Ascending aorta (tissue), 2 donors: Measurements from ENCODE around the gene UPP2. TPM values are rescaled to one million over a fixed set of nuclear protein-coding genes. Genes with fewer than 3 reads are reported as not detected.

Experiments
- DNase-seq, 2 donors: peaks; one replicate each; pipeline ENCODE4 v3.0.0-alpha.2; 2019; ENCODE audit warnings: low spot score in 2 of 2
- H3K27ac ChIP-seq, 2 donors: fragments of 200-600 bp; sonication (generic); one replicate each; pipeline ENCODE4 v1.5.1; 2016 to 2017; ENCODE audit warnings: mild to moderate bottlenecking in 1 of 2
- H3K27me3 ChIP-seq: fragments of 200-600 bp; sonication (generic); one replicate; pipeline ENCODE4 v1.5.1; 2017
- H3K36me3 ChIP-seq, 2 donors: fragments of 200-600 bp; sonication (generic); one replicate each; pipeline ENCODE4 v1.5.1; 2016
- H3K4me1 ChIP-seq, 2 donors: fragments of 200-600 bp; sonication (generic); one replicate each; pipeline ENCODE4 v1.5.1; 2016 to 2017; ENCODE audit warnings: mild to moderate bottlenecking in 1 of 2
- H3K4me3 ChIP-seq, 2 donors: fragments of 200-600 bp; sonication (generic); one replicate each; pipeline ENCODE4 v1.5.1; 2016 to 2017; ENCODE audit warnings: mild to moderate bottlenecking in 1 of 2
- H3K9me3 ChIP-seq, 2 donors: fragments of 200-600 bp; sonication (generic); one replicate each; pipeline ENCODE4 v1.5.1; 2016
- intact Hi-C: fragments of 100-400 bp; cut with DNase I; formaldehyde crosslinking; loops from one replicate; pipeline ENCODE4 v1.15.1; 2023
- total RNA-seq: library from RNA; depleted of rRNA; stranded (reverse); fragments of >200 nt; gene quantifications from one replicate; pipeline ENCODE4 v1.1.0, GENCODE V29; 2016
- TF ChIP-seq, protein P1 (sequence below), 3 experiments: fragments of 200-600 bp in 2 of 3; fragments of 450-650 bp in 1 of 3; sonication (generic) in 2 of 3; IDR thresholded peaks; one replicate each; pipeline ENCODE4 v1.5.1; 2016 to 2019; ENCODE audit warnings: antibody characterized with exemption in 3 of 3, mild to moderate bottlenecking in 1 of 3, moderate library complexity in 1 of 3

Gene UPP2
- total RNA-seq, 1 donor from 2014 or later, result not detected

DNA sequence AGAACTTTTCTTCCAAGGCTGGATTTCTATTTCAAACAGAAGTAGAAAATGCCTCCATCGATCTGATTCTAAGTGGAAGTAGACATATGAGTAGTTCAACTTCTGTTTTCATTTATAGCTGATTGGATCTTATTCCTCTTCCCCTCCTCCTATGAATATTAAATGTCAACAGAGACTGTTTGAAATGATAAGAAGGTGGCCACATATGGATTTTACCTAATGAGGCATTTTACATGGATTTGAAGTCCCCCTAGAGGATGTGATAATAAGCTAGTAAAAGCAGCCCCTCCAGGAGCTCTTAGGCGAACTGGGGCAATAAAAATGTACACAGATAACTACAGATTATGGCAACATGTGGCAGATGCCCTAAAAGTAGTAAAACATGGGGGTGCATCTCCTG lies 71.0 kb downstream of the UPP2 start:
- intact Hi-C loops, result no loop called here
- no peaks in the 10 kb centered on the region for H3K27me3 ChIP-seq
- TF ChIP-seq, protein P1, sequence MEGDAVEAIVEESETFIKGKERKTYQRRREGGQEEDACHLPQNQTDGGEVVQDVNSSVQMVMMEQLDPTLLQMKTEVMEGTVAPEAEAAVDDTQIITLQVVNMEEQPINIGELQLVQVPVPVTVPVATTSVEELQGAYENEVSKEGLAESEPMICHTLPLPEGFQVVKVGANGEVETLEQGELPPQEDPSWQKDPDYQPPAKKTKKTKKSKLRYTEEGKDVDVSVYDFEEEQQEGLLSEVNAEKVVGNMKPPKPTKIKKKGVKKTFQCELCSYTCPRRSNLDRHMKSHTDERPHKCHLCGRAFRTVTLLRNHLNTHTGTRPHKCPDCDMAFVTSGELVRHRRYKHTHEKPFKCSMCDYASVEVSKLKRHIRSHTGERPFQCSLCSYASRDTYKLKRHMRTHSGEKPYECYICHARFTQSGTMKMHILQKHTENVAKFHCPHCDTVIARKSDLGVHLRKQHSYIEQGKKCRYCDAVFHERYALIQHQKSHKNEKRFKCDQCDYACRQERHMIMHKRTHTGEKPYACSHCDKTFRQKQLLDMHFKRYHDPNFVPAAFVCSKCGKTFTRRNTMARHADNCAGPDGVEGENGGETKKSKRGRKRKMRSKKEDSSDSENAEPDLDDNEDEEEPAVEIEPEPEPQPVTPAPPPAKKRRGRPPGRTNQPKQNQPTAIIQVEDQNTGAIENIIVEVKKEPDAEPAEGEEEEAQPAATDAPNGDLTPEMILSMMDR (IDR thresholded peaks at IDR 0.05), result no peak
- no peak overlapping the region for H3K27ac ChIP-seq
- H3K4me3 ChIP-seq, result no peak overlapping the region
- H3K9me3 ChIP-seq, result no peaks in the 10 kb centered on the region
- no peaks in the 10 kb centered on the region for H3K36me3 ChIP-seq
- no peaks in the 10 kb centered on the region for H3K4me1 ChIP-seq
- DNase-seq, result no peak

DNA sequence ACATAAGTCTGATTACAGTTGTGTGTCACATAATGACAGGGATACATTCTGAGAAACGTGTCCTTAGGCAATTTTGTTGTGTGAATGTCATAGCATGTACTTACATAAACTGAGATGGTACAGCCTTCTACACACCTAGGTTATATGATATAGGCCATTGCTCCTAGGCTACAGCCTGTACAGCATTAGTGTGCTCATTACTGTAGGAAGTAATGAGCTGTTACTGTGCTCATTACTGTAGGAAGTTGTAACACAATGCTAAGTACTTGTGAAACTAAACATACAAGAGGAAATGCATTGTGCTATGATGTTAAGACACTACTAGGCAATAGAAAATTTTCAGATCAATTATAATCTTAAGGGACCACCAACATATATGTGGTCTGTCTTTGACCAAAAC lies 72.8 kb downstream of the UPP2 start:
- no peak overlapping the region for H3K27ac ChIP-seq
- intact Hi-C loops, result no loop called here
- no peaks in the 10 kb centered on the region for H3K27me3 ChIP-seq
- H3K9me3 ChIP-seq, result no peaks in the 10 kb centered on the region
- no peak overlapping the region for H3K4me3 ChIP-seq
- no peaks in the 10 kb centered on the region for H3K4me1 ChIP-seq
- DNase-seq, result no peak
- H3K36me3 ChIP-seq, result no peaks in the 10 kb centered on the region
- TF ChIP-seq, protein P1 (IDR thresholded peaks at IDR 0.05), result no peak

DNA sequence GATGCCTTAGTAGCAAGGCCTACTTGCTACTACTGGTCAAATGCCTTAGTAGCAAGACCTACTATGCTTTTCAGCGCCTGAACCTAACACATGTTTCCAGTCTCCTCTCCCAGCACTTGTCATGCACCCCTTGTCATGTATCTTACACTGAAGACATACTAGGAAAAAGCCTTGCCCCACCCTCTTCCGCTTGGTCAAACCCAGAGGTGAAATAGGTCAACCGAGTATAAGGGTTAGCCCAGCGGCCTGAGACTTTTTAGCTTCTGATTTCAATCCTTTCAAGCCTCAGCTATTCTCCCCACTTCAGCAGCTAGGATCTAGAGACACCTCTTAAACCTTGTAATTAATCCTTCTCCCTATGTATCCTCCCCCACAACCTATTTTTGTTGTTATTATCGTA lies 73.3 kb downstream of the UPP2 start:
- Histone ChIP-seq H3K4me1 (no peaks in the 10 kb centered on the region), H3K27ac (no peak overlapping the region), H3K36me3 (no peaks in the 10 kb centered on the region), H3K4me3 (no peak overlapping the region), H3K27me3 (no peaks in the 10 kb centered on the region), H3K9me3 (no peaks in the 10 kb centered on the region)
- intact Hi-C loops, result no loop called here
- DNase-seq, result no peak
- TF ChIP-seq, protein P1 (IDR thresholded peaks at IDR 0.05), result no peak

DNA sequence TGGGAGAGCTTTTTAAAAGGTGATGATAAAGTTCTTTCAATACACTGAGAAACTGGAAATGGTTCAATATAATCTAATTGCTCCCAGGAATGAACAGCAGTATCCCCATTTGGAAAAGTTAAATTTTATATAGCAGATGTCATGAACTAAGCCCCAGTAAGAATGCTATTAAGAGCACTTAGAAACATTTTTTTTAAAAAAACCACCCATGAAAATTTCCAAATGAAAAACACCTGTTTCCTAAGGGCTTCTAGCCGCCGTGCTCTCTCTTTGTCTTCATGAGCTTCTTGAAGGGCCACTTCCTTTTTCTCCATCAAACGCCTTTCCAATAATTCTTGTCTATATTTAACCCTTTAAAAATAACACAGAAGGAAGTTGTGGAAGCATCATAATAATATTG lies 77.0 kb downstream of the UPP2 start:
- H3K36me3 ChIP-seq, result no peaks in the 10 kb centered on the region
- no peaks in the 10 kb centered on the region for H3K9me3 ChIP-seq
- no peak overlapping the region for H3K27ac ChIP-seq
- DNase-seq, result no peak
- TF ChIP-seq, protein P1 (IDR thresholded peaks at IDR 0.05), result no peak
- H3K27me3 ChIP-seq, result no peaks in the 10 kb centered on the region
- intact Hi-C loops, result no loop called here
- no peaks in the 10 kb centered on the region for H3K4me1 ChIP-seq
- H3K4me3 ChIP-seq, result no peak overlapping the region

DNA sequence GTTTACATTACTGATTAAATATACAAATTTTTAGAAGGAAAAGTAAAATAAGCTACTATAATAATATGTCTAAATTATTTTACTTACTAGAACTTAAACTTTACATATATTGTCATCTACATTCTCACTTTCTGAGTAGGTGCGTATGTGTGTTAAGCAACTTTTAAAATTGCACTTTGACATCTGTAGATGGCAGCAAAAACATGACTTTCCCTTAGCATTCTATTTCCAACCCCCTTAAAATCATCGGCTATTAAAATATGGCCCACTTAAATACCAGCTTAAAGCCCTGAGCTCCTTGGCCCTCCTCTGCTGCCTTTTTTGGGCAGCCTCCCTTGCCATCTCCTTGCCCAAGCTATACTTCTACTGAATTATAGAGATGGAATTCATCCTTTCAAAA lies 78.0 kb downstream of the UPP2 start:
- no peak for DNase-seq
- Histone ChIP-seq H3K27ac (no peak overlapping the region), H3K4me1 (no peaks in the 10 kb centered on the region), H3K36me3 (no peaks in the 10 kb centered on the region), H3K9me3 (no peaks in the 10 kb centered on the region), H3K27me3 (no peaks in the 10 kb centered on the region), H3K4me3 (no peak overlapping the region)
- intact Hi-C loops, result loop anchor here (10.0 kb wide), 1 partner anchor 575 kb away; no protein-coding TSS in a partner anchor
- TF ChIP-seq, protein P1 (IDR thresholded peaks at IDR 0.05), result no peak

DNA sequence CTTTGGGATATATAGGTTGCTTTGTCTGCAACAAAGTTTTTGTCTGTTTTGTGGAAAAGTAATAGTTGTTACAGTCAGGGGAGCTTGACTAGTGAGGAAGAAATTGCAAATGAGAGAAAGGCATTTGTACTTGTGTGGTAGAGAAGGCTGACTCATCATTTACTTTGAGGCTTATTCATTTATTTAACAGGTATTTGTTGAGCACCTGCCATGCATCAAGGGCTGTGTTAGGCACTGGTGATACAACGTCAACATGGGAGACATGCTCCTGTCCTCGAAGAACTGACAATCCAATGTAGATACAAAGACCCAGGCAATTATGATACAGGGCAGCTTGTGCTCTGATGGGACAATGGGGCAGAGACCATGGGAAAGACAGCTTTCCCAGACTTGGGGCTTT lies 79.5 kb downstream of the UPP2 start:
- no peak overlapping the region for H3K4me3 ChIP-seq
- intact Hi-C loops, result loop anchor here (10.0 kb wide), 1 partner anchor 574 kb away; no protein-coding TSS in a partner anchor
- no peaks in the 10 kb centered on the region for H3K4me1 ChIP-seq
- H3K27ac ChIP-seq, result no peak overlapping the region
- DNase-seq, result no peak
- TF ChIP-seq, protein P1 (IDR thresholded peaks at IDR 0.05), result no peak
- no peaks in the 10 kb centered on the region for H3K36me3 ChIP-seq
- no peaks in the 10 kb centered on the region for H3K27me3 ChIP-seq
- H3K9me3 ChIP-seq, result no peaks in the 10 kb centered on the region
